ENCODE measurements around the gene SLIT1.
A peak's percentile ranks its signal among the peaks of the same experiment; 100 is the strongest.

Gene SLIT1

GRCh38 chr10:97199152-97199551 lies 13.4 kb upstream of the SLIT1 start:
- H3K27me3 ChIP-seq (ENCODE audit: insufficient read depth, low read depth, severe bottlenecking): no peaks in the 10 kb centered on the region
- no peaks in the 10 kb centered on the region for H3K36me3 ChIP-seq
- H3K4me3 ChIP-seq (ENCODE audit: low read depth, low read length): no peak overlapping the region
- TF ChIP-seq, protein P1, sequence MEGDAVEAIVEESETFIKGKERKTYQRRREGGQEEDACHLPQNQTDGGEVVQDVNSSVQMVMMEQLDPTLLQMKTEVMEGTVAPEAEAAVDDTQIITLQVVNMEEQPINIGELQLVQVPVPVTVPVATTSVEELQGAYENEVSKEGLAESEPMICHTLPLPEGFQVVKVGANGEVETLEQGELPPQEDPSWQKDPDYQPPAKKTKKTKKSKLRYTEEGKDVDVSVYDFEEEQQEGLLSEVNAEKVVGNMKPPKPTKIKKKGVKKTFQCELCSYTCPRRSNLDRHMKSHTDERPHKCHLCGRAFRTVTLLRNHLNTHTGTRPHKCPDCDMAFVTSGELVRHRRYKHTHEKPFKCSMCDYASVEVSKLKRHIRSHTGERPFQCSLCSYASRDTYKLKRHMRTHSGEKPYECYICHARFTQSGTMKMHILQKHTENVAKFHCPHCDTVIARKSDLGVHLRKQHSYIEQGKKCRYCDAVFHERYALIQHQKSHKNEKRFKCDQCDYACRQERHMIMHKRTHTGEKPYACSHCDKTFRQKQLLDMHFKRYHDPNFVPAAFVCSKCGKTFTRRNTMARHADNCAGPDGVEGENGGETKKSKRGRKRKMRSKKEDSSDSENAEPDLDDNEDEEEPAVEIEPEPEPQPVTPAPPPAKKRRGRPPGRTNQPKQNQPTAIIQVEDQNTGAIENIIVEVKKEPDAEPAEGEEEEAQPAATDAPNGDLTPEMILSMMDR (IDR thresholded peaks at IDR 0.05; ENCODE audit: low read depth, low read length): no peak
- no peak overlapping the region for H3K27ac ChIP-seq
- DNase-seq: no peak
- H3K9me3 ChIP-seq (ENCODE audit: severe bottlenecking): no peaks in the 10 kb centered on the region

DNA sequence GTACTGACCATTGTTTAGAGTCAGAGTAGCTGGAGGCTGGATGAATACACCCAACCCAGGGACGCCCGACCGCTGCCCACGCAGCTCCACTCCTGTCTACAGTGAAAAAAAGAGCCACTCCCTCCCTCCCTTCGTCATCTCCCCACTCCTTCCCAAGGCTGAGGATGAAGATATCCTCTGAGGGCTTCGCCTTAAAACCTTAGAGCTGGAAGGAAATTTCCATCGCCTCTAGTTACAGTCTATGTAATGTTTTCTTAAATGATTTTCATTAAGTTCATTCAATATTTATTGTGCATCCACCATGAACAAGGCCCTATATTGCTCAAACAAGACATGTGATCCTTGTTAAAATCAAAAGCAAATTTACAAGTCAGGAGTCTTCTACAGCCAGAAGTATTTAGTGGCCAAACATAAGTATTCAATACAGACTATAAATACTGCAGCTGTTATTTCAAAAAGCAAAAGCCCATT lies 11.3 kb upstream of the SLIT1 start:
- H3K9me3 ChIP-seq (ENCODE audit: severe bottlenecking): no peaks in the 10 kb centered on the region
- no peak overlapping the region for H3K27ac ChIP-seq
- TF ChIP-seq, protein P1 (IDR thresholded peaks at IDR 0.05; ENCODE audit: low read depth, low read length): no peak
- H3K4me3 ChIP-seq (ENCODE audit: low read depth, low read length): no peak overlapping the region
- no peaks in the 10 kb centered on the region for H3K36me3 ChIP-seq
- DNase-seq: no peak
- no peaks in the 10 kb centered on the region for H3K27me3 ChIP-seq (ENCODE audit: insufficient read depth, low read depth, severe bottlenecking)

- Histone ChIP-seq H3K4me3 (ENCODE audit: low read depth, low read length) (peak overlapping the region; percentile 61), H3K9me3 (ENCODE audit: severe bottlenecking) (no peaks in the 10 kb centered on the region), H3K27me3 (ENCODE audit: insufficient read depth, low read depth, severe bottlenecking) (no peaks in the 10 kb centered on the region), H3K36me3 (no peaks in the 10 kb centered on the region), H3K27ac (peak overlapping the region; percentile 87)
- TF ChIP-seq, protein P1 (IDR thresholded peaks at IDR 0.05; ENCODE audit: low read depth, low read length): peak; percentile 82
- DNase-seq: peak; percentile 94
Observed at GRCh38 chr10:97196223-97197029, 10.7 kb upstream of the SLIT1 start.

GRCh38 chr10:97195706-97196222 lies 10.0 kb upstream of the SLIT1 start:
- Histone ChIP-seq H3K36me3 (no peaks in the 10 kb centered on the region), H3K9me3 (ENCODE audit: severe bottlenecking) (no peaks in the 10 kb centered on the region), H3K4me3 (ENCODE audit: low read depth, low read length) (peak overlapping the region; percentile 61), H3K27ac (peak overlapping the region; percentile 87), H3K27me3 (ENCODE audit: insufficient read depth, low read depth, severe bottlenecking) (no peaks in the 10 kb centered on the region)
- TF ChIP-seq, protein P1 (IDR thresholded peaks at IDR 0.05; ENCODE audit: low read depth, low read length): no peak
- DNase-seq: no peak

GRCh38 chr10:97192952-97193435 lies 7.2 kb upstream of the SLIT1 start:
- Histone ChIP-seq H3K36me3 (no peaks in the 10 kb centered on the region), H3K4me3 (ENCODE audit: low read depth, low read length) (no peak overlapping the region), H3K27ac (no peak overlapping the region), H3K27me3 (ENCODE audit: insufficient read depth, low read depth, severe bottlenecking) (no peaks in the 10 kb centered on the region), H3K9me3 (ENCODE audit: severe bottlenecking) (no peaks in the 10 kb centered on the region)
- TF ChIP-seq, protein P1 (IDR thresholded peaks at IDR 0.05; ENCODE audit: low read depth, low read length): no peak
- no peak for DNase-seq

All from WERI-Rb-1 (cell line).